PC-9 (cell line): ENCODE results near the gene BANP. TPM values are rescaled to one million over a fixed set of nuclear protein-coding genes. Genes with fewer than 3 reads are reported as not detected.
"Not testable (repeated sequence)": the region's sequence is repeated elsewhere in the genome, so short reads cannot be mapped to it uniquely, and the experiment has no call there.

ENCODE experiments used
- BruUV-seq: library from RNA; stranded (reverse); fragments of 400-500 nt; replicated peaks from 2 replicates; lab custom pipeline; 2021; lab: Mats Ljungman, UMichigan
- CTCF ChIA-PET: fragments of 300-600 bp; sonication (Branson Sonifier 250); formaldehyde crosslinking; loops from one replicate; lab custom pipeline; 2022; ENCODE audit warnings: antibody characterized with exemption; lab: Charles Lee
- POLR2A ChIA-PET: fragments of 300-600 bp; sonication (Branson Sonifier 250); formaldehyde crosslinking; loops from one replicate; lab custom pipeline; 2022; ENCODE audit warnings: antibody characterized with exemption; ENCODE audit not compliant: unreplicated experiment; lab: Charles Lee
- DNase-seq, 2 experiments: peaks; one replicate each; pipeline versions ENCODE4 v3.0.0 to v3.0.0-alpha.2; 2015 to 2022; ENCODE audit warnings: mixed read lengths in 1 of 2
- H2AFZ ChIP-seq: fragments of 200-600 bp; sonication (generic); 2 replicates; pipeline ENCODE4 v1.8.1; 2017; ENCODE audit warnings: antibody characterized with exemption
- H3F3A ChIP-seq: fragments of 200-600 bp; sonication (generic); 2 replicates; pipeline ENCODE4 v1.8.1; 2017; ENCODE audit warnings: antibody characterized with exemption, mild to moderate bottlenecking, low read depth; ENCODE audit not compliant: insufficient read depth
- H3K27ac ChIP-seq: fragments of 200-600 bp; sonication (generic); 2 replicates; pipeline ENCODE4 v1.6.1; 2016; ENCODE audit warnings: mixed run types
- H3K27me3 ChIP-seq: fragments of 200-600 bp; sonication (generic); 2 replicates; pipeline ENCODE4 v1.6.1; 2016; ENCODE audit warnings: low read depth, mixed run types; ENCODE audit not compliant: insufficient read depth
- H3K36me3 ChIP-seq: fragments of 200-600 bp; sonication (generic); 2 replicates; pipeline ENCODE4 v1.6.1; 2016; ENCODE audit warnings: low read depth, mixed run types
- H3K4me1 ChIP-seq: fragments of 200-600 bp; sonication (generic); replicated peaks from 2 replicates; pipeline ENCODE4 v1.6.1; 2016; ENCODE audit warnings: mixed run types; ENCODE audit not compliant: insufficient read depth
- H3K4me2 ChIP-seq: fragments of 200-600 bp; sonication (generic); 2 replicates; pipeline ENCODE4 v1.6.1; 2017; ENCODE audit warnings: mixed run types
- H3K4me3 ChIP-seq: fragments of 200-600 bp; sonication (generic); 2 replicates; pipeline ENCODE4 v1.6.1; 2016; ENCODE audit warnings: mixed run types
- H3K79me2 ChIP-seq: fragments of 200-600 bp; sonication (generic); 2 replicates; pipeline ENCODE4 v1.6.1; 2017; ENCODE audit warnings: low read depth, mixed run types
- H3K9me2 ChIP-seq: fragments of 200-600 bp; sonication (generic); 2 replicates; pipeline ENCODE4 v1.8.1; 2017; ENCODE audit warnings: mild to moderate bottlenecking; ENCODE audit not compliant: insufficient read depth
- H3K9me3 ChIP-seq: fragments of 200-600 bp; sonication (generic); 2 replicates; pipeline ENCODE4 v1.8.1; 2016; ENCODE audit warnings: low read depth; ENCODE audit not compliant: insufficient read depth
- H4K20me1 ChIP-seq: fragments of 200-600 bp; sonication (generic); 2 replicates; pipeline ENCODE4 v1.8.1; 2017; ENCODE audit not compliant: insufficient read depth
- EZH2 ChIP-seq: fragments of 200-600 bp; sonication (generic); IDR thresholded peaks from 2 replicates; pipeline ENCODE4 v1.8.0; 2017; ENCODE audit warnings: antibody characterized with exemption, low read depth
- intact Hi-C: fragments of 100-400 bp; cut with micrococcal nuclease; formaldehyde crosslinking; loops from one replicate; pipeline ENCODE4 v1.10.0; 2022; ENCODE audit not compliant: unreplicated experiment
- total RNA-seq: library from RNA; stranded (reverse); gene quantifications from 2 replicates; pipeline ENCODE4 v1.2.3, GENCODE V29; 2021
- TF ChIP-seq, protein P1 (sequence below): fragments of 200-600 bp; sonication (generic); conservative IDR thresholded peaks from 2 replicates; pipeline ENCODE4 v1.6.1; 2017; ENCODE audit warnings: mixed run types, antibody characterized with exemption, mild to moderate bottlenecking, moderate library complexity

BANP gene
- total RNA-seq, 1 experiment from 2014 or later, result 73.2 TPM

DNA sequence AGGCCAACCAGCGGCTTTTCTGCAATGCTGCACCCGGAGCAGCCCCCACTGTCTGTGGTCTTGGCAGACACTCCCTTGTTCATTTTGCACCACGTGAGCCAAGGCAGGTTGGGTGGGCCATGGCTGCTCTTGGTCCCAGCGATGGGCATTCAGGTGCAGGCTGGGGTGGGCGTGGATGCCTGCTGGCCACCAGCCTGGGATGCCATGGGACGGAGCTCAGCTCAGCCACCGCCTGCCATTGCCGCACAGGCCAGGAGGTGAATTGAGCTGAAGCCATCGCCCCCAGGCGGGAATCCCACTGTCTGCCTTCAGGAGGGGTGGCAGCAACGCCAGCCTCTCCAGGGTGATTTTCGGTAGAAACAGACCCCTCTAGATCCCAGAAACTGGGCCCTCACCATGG lies 155.3 kb downstream of the BANP start:
- H3K4me2 ChIP-seq, H3K9me2 ChIP-seq, POLR2A ChIA-PET, H3K4me1 ChIP-seq, CTCF ChIA-PET, H2AFZ ChIP-seq, DNase-seq, H3K4me3 ChIP-seq, H3K27me3 ChIP-seq, intact Hi-C loops, H3K79me2 ChIP-seq, H3K9me3 ChIP-seq, H3K36me3 ChIP-seq, BruUV-seq, H4K20me1 ChIP-seq, H3K27ac ChIP-seq, H3F3A ChIP-seq: not testable (repeated sequence)

- BruUV-seq, result no TSS peak
- Histone ChIP-seq H2AFZ (no peak overlapping the region), H3K4me2 (no peak overlapping the region), H3F3A (no peaks in the 10 kb centered on the region), H3K36me3 (no peaks in the 10 kb centered on the region), H3K9me3 (no peaks in the 10 kb centered on the region), H3K4me3 (no peak overlapping the region), H4K20me1 (no peaks in the 10 kb centered on the region), H3K79me2 (no peaks in the 10 kb centered on the region), H3K27ac (no peak overlapping the region), H3K9me2 (no peaks in the 10 kb centered on the region), H3K4me1 (no peaks in the 10 kb centered on the region), H3K27me3 (no peaks in the 10 kb centered on the region)
- intact Hi-C loops, result no loop called here
- TF ChIP-seq, protein P1, sequence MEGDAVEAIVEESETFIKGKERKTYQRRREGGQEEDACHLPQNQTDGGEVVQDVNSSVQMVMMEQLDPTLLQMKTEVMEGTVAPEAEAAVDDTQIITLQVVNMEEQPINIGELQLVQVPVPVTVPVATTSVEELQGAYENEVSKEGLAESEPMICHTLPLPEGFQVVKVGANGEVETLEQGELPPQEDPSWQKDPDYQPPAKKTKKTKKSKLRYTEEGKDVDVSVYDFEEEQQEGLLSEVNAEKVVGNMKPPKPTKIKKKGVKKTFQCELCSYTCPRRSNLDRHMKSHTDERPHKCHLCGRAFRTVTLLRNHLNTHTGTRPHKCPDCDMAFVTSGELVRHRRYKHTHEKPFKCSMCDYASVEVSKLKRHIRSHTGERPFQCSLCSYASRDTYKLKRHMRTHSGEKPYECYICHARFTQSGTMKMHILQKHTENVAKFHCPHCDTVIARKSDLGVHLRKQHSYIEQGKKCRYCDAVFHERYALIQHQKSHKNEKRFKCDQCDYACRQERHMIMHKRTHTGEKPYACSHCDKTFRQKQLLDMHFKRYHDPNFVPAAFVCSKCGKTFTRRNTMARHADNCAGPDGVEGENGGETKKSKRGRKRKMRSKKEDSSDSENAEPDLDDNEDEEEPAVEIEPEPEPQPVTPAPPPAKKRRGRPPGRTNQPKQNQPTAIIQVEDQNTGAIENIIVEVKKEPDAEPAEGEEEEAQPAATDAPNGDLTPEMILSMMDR, result no peak
- TF ChIP-seq EZH2, result no peak
- ChIA-PET CTCF (no interaction called here), POLR2A (interaction anchor here (0.5 kb wide), 1 partner anchor 10 kb away, joined by 3 read pairs; no protein-coding TSS in a partner anchor)
- DNase-seq, result no peak
Measured at GRCh38 chr16:88108762-88109161, 157.5 kb downstream of the BANP start.

DNA sequence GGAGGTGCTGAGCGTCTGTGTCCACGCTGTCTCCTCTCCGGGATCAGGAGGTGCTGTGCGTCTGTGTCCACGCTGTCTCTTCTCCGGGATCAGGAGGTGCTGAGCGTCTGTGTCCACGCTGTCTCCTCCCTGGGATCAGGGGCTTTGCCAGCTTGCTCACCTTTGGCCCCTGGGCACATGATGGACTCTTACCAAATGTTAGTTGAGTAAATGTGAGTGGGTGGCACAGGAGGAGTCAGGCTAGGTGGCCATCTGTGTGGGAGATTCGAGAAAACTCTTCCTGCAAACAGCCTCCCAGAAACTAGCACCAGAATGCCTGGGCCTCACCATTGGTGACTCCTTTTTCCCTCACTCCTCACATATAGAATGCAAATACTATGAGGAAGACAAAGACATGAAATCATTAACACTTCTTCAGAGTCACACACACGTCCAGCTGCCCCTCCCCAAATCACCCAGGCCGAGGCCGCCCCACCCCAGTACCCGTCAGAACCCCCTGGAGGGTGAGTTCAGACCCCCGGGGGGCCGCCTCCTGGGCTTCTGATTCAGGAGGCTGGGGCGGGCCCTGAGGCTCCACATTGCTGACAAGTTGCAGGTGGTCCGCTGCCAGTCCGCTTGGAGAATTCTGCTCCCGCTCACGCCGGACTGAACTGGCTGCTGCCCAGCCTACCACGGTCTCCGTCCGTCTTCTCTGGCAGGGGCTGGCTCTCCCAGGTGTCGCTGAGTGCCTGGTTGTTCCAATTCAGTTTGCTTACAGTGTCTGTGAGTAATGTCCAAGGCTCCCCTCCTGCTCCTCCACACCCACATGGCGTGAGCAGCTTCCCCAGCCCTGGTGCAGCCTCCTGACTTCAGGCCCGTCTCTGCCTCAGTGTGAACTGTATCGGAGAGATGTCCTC lies 158.7 kb downstream of the BANP start:
- H3F3A ChIP-seq, H3K4me1 ChIP-seq, H2AFZ ChIP-seq, H3K27ac ChIP-seq, H3K27me3 ChIP-seq, H3K79me2 ChIP-seq, H4K20me1 ChIP-seq, H3K36me3 ChIP-seq, BruUV-seq, DNase-seq, H3K4me2 ChIP-seq, CTCF ChIA-PET, H3K4me3 ChIP-seq, H3K9me2 ChIP-seq, H3K9me3 ChIP-seq, intact Hi-C loops, POLR2A ChIA-PET: not testable (repeated sequence)

DNA sequence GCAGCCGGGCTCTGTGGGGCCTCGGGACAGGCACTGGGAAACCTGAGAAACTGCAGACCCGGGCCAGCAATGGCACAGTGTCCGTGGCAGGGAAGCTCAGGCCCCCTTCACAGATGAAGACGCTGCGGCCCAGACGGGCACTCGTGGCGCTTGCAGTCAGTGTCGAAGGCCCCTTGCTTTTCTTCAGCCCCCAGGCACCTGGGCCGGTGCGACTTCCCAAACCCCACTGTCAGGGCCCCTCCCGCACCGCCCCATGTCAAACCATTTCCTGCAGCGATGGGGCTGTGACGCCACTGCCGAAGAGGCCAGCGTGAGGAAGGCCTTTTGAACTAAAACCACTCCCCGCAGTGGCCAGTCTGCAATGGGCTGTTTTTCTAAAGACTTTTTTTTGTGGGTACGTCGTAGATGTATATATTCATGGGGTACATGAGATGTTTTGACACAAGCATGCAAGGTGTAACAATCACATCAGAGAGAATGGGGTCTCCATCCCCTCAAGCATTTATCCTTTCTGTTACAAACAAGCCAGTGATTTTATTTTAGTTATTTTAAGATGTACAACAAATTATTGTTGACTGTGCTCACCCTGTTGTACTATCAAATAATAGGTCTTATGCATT lies 159.8 kb downstream of the BANP start:
- H3K79me2 ChIP-seq, POLR2A ChIA-PET, H2AFZ ChIP-seq, H3K27me3 ChIP-seq, BruUV-seq, intact Hi-C loops, H3F3A ChIP-seq, H3K9me3 ChIP-seq, H3K4me3 ChIP-seq, H3K4me1 ChIP-seq, H3K27ac ChIP-seq, H4K20me1 ChIP-seq, DNase-seq, H3K9me2 ChIP-seq, CTCF ChIA-PET, H3K4me2 ChIP-seq, H3K36me3 ChIP-seq: not testable (repeated sequence)

- H3K36me3 ChIP-seq, H3K27ac ChIP-seq, CTCF ChIA-PET, H3K9me3 ChIP-seq, DNase-seq, H3F3A ChIP-seq, H4K20me1 ChIP-seq, H2AFZ ChIP-seq, H3K4me1 ChIP-seq, intact Hi-C loops, H3K27me3 ChIP-seq, BruUV-seq, H3K4me3 ChIP-seq, POLR2A ChIA-PET, H3K4me2 ChIP-seq, H3K79me2 ChIP-seq, H3K9me2 ChIP-seq: not testable (repeated sequence)
Measured at GRCh38 chr16:88111976-88112375, 160.7 kb downstream of the BANP start.
